K562 (cell line): ENCODE results near the gene EME1. TPM values are rescaled to one million over a fixed set of nuclear protein-coding genes. Genes with fewer than 3 reads are reported as not detected.

Experiments used
- ATAC-seq: fragments of 200-7000 bp; cut with Tn5 transposase; 3 replicates; pipeline ENCODE4 v1.9.1; 2020; ENCODE audit warnings: moderate library complexity
- BruUV-seq: library from RNA; stranded (reverse); fragments of 400-500 nt; replicated peaks from 2 replicates; lab custom pipeline; 2021; lab: Mats Ljungman, UMichigan
- CTCF ChIA-PET: fragments of 300-600 bp; formaldehyde crosslinking; extraction: SDS; loops from one replicate; lab custom pipeline; 2021; ENCODE audit warnings: low intra/inter-chr PET ratio; lab: Yijun Ruan, JAX
- POLR2A ChIA-PET: fragments of 300-600, 350-650 bp; sonication (Branson Sonifier 250); formaldehyde crosslinking; extraction: SDS; loops from one replicate; lab custom pipeline; 2021; ENCODE audit warnings: antibody characterized with exemption, inconsistent platforms; lab: Yijun Ruan, JAX
- DNase-seq, 4 experiments: peaks; one replicate each; pipeline versions ENCODE4 v3.0.0 to v3.0.0-alpha.2; 2011 to 2018; ENCODE audit warnings: low spot score in 3 of 4, mixed read lengths in 3 of 4; ENCODE audit errors: extremely low read depth in 1 of 4
- FAIRE-seq: peaks from 2 replicates; lab custom pipeline; 2011; peaks lifted over from hg19 to GRCh38; lab: Jason Lieb, UNC
- H2AFZ ChIP-seq: 2 replicates; pipeline ENCODE4 v1.6.0; 2011; ENCODE audit warnings: low read depth, low read length, control low read depth, inconsistent platforms
- H3K27ac ChIP-seq: fragments of 200-600 bp; 3 replicates; pipeline ENCODE4 v1.8.0; 2011; ENCODE audit warnings: low read depth, mild to moderate bottlenecking, control low read depth, inconsistent platforms, low read length, moderate library complexity, mixed read lengths; ENCODE audit errors: extremely low read depth
- H3K27me3 ChIP-seq, 2 experiments: fragments of 300-600 bp in 1 of 2; 2 replicates in 1 of 2; 3 replicates in 1 of 2; pipeline versions ENCODE4 v1.6.0 to v1.8.0; 2011; ENCODE audit warnings: inconsistent platforms in 2 of 2, low read length in 2 of 2, mild to moderate bottlenecking in 1 of 2, mixed read lengths in 1 of 2, moderate library complexity in 1 of 2; ENCODE audit not compliant: control insufficient read depth in 2 of 2, insufficient read depth in 2 of 2
- H3K36me3 ChIP-seq: fragments of 300-600 bp; 3 replicates; pipeline ENCODE4 v1.8.0; 2011; ENCODE audit warnings: mild to moderate bottlenecking, low read length, inconsistent platforms; ENCODE audit not compliant: control insufficient read depth, insufficient read depth
- H3K4me1 ChIP-seq, 2 experiments: fragments of 200-600 bp in 1 of 2; replicated peaks in 1 of 2; 2 replicates in 1 of 2; 3 replicates in 1 of 2; pipeline versions ENCODE4 v1.5.1 to v1.8.0; 2011; ENCODE audit warnings: inconsistent platforms in 2 of 2, low read length in 2 of 2, mild to moderate bottlenecking in 1 of 2, mixed read lengths in 1 of 2, moderate library complexity in 1 of 2; ENCODE audit not compliant: control insufficient read depth in 2 of 2, insufficient read depth in 2 of 2
- H3K4me2 ChIP-seq: 2 replicates; pipeline ENCODE4 v1.6.1; 2011; ENCODE audit warnings: low read length, control low read depth, inconsistent platforms, mixed read lengths; ENCODE audit not compliant: insufficient read depth
- H3K4me3 ChIP-seq: fragments of 200-600 bp; sonication (generic), shearing (Covaris generic); 2 replicates; pipeline ENCODE4 v1.5.1; 2016; ENCODE audit warnings: control low read depth, inconsistent platforms
- H3K79me2 ChIP-seq: fragments of 200-600 bp; 3 replicates; pipeline ENCODE4 v1.8.0; 2011; ENCODE audit warnings: low read length, inconsistent platforms; ENCODE audit not compliant: control insufficient read depth, insufficient read depth
- H3K9ac ChIP-seq, 2 experiments: 2 replicates each; pipeline versions ENCODE4 v1.6.0 to v1.6.1; 2011; ENCODE audit warnings: low read depth in 2 of 2, low read length in 2 of 2, control low read depth in 1 of 2, inconsistent platforms in 1 of 2, mild to moderate bottlenecking in 1 of 2, mixed read lengths in 1 of 2; ENCODE audit not compliant: insufficient read depth in 1 of 2
- H3K9me1 ChIP-seq: one replicate; pipeline ENCODE4 v1.6.0; 2011; ENCODE audit warnings: inconsistent platforms, mild to moderate bottlenecking, low read length, moderate library complexity; ENCODE audit not compliant: control insufficient read depth, insufficient read depth
- H3K9me3 ChIP-seq: replicated peaks from 2 replicates; pipeline ENCODE4 v1.5.1; 2011; ENCODE audit warnings: low read depth, low read length, inconsistent platforms; ENCODE audit not compliant: control insufficient read depth, insufficient read depth
- H4K20me1 ChIP-seq: replicated peaks from 2 replicates; pipeline ENCODE4 v1.6.1; 2011; ENCODE audit warnings: low read length, inconsistent platforms, mixed read lengths; ENCODE audit not compliant: control insufficient read depth, insufficient read depth
- BMI1 ChIP-seq: fragments of 150-350 bp; IDR thresholded peaks from 2 replicates; pipeline ENCODE4 v1.6.1; 2014; ENCODE audit warnings: low read length
- CBFB ChIP-seq: sonication (generic); formaldehyde crosslinking; IDR thresholded peaks from 2 replicates; pipeline ENCODE4 v1.4.0; 2020; ENCODE audit warnings: mild to moderate bottlenecking, missing genetic modification reagents
- EZH2 ChIP-seq: IDR thresholded peaks from 2 replicates; pipeline ENCODE4 v1.6.1; 2012; ENCODE audit warnings: low read depth, mild to moderate bottlenecking, inconsistent platforms, low read length, borderline replicate concordance
- FOXK1 ChIP-seq: sonication (generic); formaldehyde crosslinking; IDR thresholded peaks from 2 replicates; pipeline ENCODE4 v1.8.0; 2022; ENCODE audit warnings: missing genetic modification reagents, mild to moderate bottlenecking, borderline replicate concordance
- GTF2E2 ChIP-seq: fragments of 200-800 bp; sonication (Bioruptor generic); IDR thresholded peaks from 2 replicates; pipeline ENCODE4 v1.6.1; 2016; ENCODE audit warnings: missing genetic modification characterization, missing compliant biosample characterization
- HMG20B ChIP-seq: fragments of 250-450 bp; sonication (Bioruptor Pico); IDR thresholded peaks from 2 replicates; pipeline ENCODE4 v1.5.0; 2021; ENCODE audit warnings: mild to moderate bottlenecking
- KHSRP ChIP-seq: fragments of 450-650 bp; IDR thresholded peaks from 2 replicates; pipeline ENCODE4 v1.6.1; 2017
- PHTF2 ChIP-seq: fragments of 250-450 bp; sonication (Bioruptor Pico); IDR thresholded peaks from 2 replicates; pipeline ENCODE4 v1.5.0; 2021; ENCODE audit warnings: mild to moderate bottlenecking
- TBP ChIP-seq: optimal IDR thresholded peaks from 2 replicates; pipeline ENCODE3; 2011; ENCODE audit warnings: low read depth, low read length, improper control_type of control experiment
- ZC3H11A ChIP-seq: IDR thresholded peaks from 2 replicates; pipeline ENCODE4 v1.6.1; 2012; ENCODE audit warnings: low read depth, low read length, improper control_type of control experiment
- ZNF146 ChIP-seq: IDR thresholded peaks from one replicate; pipeline ENCODE4 v1.6.1; 2018; ENCODE audit warnings: missing compliant biosample characterization; ENCODE audit not compliant: unreplicated experiment
- WGBS: fragments of 100-300 bp; shearing (Covaris generic); methylation state at CpG from one replicate; pipeline ENCODE4 v1.1.6; 2016; ENCODE audit warnings: low coverage, mixed read lengths; ENCODE audit not compliant: insufficient coverage; ENCODE audit errors: missing lambda C conversion rate; 5-methylcytosine and 5-hydroxymethylcytosine counted together
- in situ Hi-C: fragments of 300-500 bp; cut with MboI; formaldehyde crosslinking; loops from 4 replicates; pipeline ENCODE4 v1.15.0; 2018; ENCODE audit warnings: inconsistent platforms, mixed read lengths
- intact Hi-C: fragments of 100-400 bp; cut with micrococcal nuclease; formaldehyde crosslinking; loops from 2 replicates; pipeline ENCODE4 v1.14.2; 2022
- polyA plus RNA-seq, 8 experiments: library from polyadenylated mRNA; depleted of rRNA in 4 of 8; stranded (reverse) in 5 of 8; unstranded in 3 of 8; fragments of >200 nt; fragmentation: Nextera tagmentation in 2 of 8; fragmentation: Illumina TruSeq in 1 of 8; extraction: Ambion mirVana in 2 of 8; extraction: Trizol in 1 of 8; gene quantifications; 2 replicates each; pipeline versions ENCODE4 v1.2.1 to v1.2.3, GENCODE V29; 2011 to 2014; ENCODE audit warnings: inconsistent platforms in 1 of 8, missing spikeins in 1 of 8
- total RNA-seq, 7 experiments: library from RNA; depleted of rRNA in 6 of 7; stranded (reverse); fragments of >200 nt in 6 of 7; fragmentation: Illumina TruSeq in 2 of 7; extraction: Trizol in 2 of 7; gene quantifications; 2 replicates each; pipeline versions ENCODE4 v1.2.1 to v1.2.3, GENCODE V29; 2011 to 2021; ENCODE audit warnings: low replicate concordance in 1 of 7
- TF ChIP-seq, protein P1 (sequence below): IDR thresholded peaks from 2 replicates; pipeline ENCODE4 v1.6.1; 2011; ENCODE audit not compliant: insufficient read length; ENCODE audit errors: extremely low read depth
- TF ChIP-seq, protein P2 (sequence below): sonication (generic); formaldehyde crosslinking; IDR thresholded peaks from 2 replicates; pipeline ENCODE4 v1.9.0; 2022; ENCODE audit warnings: mild to moderate bottlenecking, missing genetic modification reagents
- TF ChIP-seq, protein P3 (sequence below): fragments of 200-800 bp; sonication (Bioruptor generic); IDR thresholded peaks from 2 replicates; pipeline ENCODE4 v1.6.1; 2017; ENCODE audit warnings: missing genetic modification characterization, missing compliant biosample characterization

EME1 gene
- total and polyA plus RNA-seq, 9 of the 15 experiments (the other 6 are each of a cell fraction or from before 2014, with no cell fraction given), result 14.6 to 44.1 (median 24.0) TPM

DNA sequence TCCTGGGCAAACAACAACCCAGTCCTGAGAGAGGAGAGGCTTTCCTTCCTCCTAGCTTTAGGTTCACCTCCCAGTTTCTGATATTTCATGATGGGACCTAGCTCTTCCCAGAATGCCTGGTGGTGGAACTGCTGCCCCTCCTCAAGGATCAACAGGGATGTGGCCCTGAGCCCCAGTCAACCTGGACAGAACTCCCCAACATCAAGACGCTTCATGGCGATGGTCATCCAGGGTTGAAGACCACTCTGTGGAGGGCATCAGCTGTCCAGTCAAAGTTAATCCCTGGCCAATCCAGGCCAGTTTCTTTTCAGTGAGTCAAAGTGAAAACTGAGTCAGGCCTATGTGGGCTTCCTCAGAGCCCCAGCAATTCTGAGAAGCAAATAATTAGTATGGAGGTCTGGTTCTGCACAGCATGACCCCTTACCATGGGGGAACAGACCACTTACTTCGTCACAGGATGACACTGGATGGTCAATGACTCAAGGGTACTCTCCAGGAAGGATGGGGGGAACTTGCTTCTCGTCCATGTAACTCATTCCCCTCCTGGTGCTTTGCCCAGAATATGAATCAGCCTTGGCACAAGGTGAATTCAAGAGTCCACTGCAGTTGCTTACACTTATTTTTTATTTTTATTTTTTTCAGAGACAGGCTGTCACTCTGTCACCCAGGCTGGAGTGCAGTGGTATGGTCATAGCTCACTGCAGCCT lies 41.8 kb upstream of the EME1 start:
- TF ChIP-seq, protein P1, sequence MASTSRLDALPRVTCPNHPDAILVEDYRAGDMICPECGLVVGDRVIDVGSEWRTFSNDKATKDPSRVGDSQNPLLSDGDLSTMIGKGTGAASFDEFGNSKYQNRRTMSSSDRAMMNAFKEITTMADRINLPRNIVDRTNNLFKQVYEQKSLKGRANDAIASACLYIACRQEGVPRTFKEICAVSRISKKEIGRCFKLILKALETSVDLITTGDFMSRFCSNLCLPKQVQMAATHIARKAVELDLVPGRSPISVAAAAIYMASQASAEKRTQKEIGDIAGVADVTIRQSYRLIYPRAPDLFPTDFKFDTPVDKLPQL, result no peak
- TF ChIP-seq ZNF146 (CRISPR knock-in tag) (no peak), HMG20B (CRISPR knock-in tag) (no peak), TBP (no peak), EZH2 (no peak), PHTF2 (CRISPR knock-in tag) (no peak), BMI1 (no peak), ZC3H11A (no peak), KHSRP (no peak), FOXK1 (no peak), GTF2E2 (no peak), CBFB (CRISPR knock-in tag) (no peak)
- TF ChIP-seq, protein P2, sequence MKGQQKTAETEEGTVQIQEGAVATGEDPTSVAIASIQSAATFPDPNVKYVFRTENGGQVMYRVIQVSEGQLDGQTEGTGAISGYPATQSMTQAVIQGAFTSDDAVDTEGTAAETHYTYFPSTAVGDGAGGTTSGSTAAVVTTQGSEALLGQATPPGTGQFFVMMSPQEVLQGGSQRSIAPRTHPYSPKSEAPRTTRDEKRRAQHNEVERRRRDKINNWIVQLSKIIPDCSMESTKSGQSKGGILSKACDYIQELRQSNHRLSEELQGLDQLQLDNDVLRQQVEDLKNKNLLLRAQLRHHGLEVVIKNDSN (CRISPR knock-in tag), result no peak
- TF ChIP-seq, protein P3, sequence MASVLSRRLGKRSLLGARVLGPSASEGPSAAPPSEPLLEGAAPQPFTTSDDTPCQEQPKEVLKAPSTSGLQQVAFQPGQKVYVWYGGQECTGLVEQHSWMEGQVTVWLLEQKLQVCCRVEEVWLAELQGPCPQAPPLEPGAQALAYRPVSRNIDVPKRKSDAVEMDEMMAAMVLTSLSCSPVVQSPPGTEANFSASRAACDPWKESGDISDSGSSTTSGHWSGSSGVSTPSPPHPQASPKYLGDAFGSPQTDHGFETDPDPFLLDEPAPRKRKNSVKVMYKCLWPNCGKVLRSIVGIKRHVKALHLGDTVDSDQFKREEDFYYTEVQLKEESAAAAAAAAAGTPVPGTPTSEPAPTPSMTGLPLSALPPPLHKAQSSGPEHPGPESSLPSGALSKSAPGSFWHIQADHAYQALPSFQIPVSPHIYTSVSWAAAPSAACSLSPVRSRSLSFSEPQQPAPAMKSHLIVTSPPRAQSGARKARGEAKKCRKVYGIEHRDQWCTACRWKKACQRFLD (CRISPR knock-in tag), result no peak
- Histone ChIP-seq H3K4me1 (peaks cover 0 to 3% of the 10 kb centered on the region in 2 experiments; a peak in 2 of 5 replicates), H4K20me1 (no peaks in the 10 kb centered on the region), H3K9me1 (no peaks in the 10 kb centered on the region), H3K36me3 (no peaks in the 10 kb centered on the region), H3K9ac (no peak overlapping the region), H3K4me3 (no peak overlapping the region), H3K27ac (no peak overlapping the region), H3K79me2 (no peaks in the 10 kb centered on the region), H3K4me2 (no peak overlapping the region), H2AFZ (no peak overlapping the region), H3K27me3 (peaks cover 25 to 55% of the 10 kb centered on the region in 2 experiments), H3K9me3 (no peaks in the 10 kb centered on the region)
- intact Hi-C loops (no loop called here), in situ Hi-C loops (no loop called here)
- DNase-seq (no peak), FAIRE-seq (no peak), ATAC-seq (no peak)
- BruUV-seq, result no TSS peak
- ChIA-PET CTCF (no interaction called here), POLR2A (interaction anchor here (0.6 to 1.3 kb wide), 5 partner anchors 11 to 275 kb away, joined by 3 to 6 read pairs (median 3); partner anchors contain the start of gene XYLT2)
- 1% methylated on average over 4 of the region's 4 CpGs for WGBS
